Central memory CD8-positive, alpha-beta T cell (primary cell): ENCODE results near the gene TMEM86A.
"Not testable (repeated sequence)": the region's sequence is repeated elsewhere in the genome, so short reads cannot be mapped to it uniquely, and the experiment has no call there.

Source experiments
- ATAC-seq: fragments of 150-1000 bp; cut with Tn5 transposase; replicated peaks from 2 replicates; pipeline ENCODE4 v1.10.0; 2022; ENCODE audit warnings: mild to moderate bottlenecking, moderate FRiP score, moderate number of reproducible peaks; ENCODE audit not compliant: poor library complexity, severe bottlenecking; ENCODE audit errors: extremely low read depth
- DNase-seq, 2 donors: peaks; one replicate each; pipeline ENCODE4 v3.0.0; 2021; ENCODE audit warnings: low spot score in 2 of 2
- H3K27ac Mint-ChIP-seq: one replicate; pipeline ENCODE4 v1.8.0; 2022; ENCODE audit warnings: low read depth, mild to moderate bottlenecking, moderate library complexity, mixed read lengths
- H3K27me3 Mint-ChIP-seq: one replicate; pipeline ENCODE4 v1.8.0; 2022; ENCODE audit warnings: mixed read lengths
- H3K36me3 Mint-ChIP-seq: one replicate; pipeline ENCODE4 v1.8.0; 2022; ENCODE audit warnings: mild to moderate bottlenecking, moderate library complexity, mixed read lengths; ENCODE audit not compliant: insufficient read depth
- H3K4me1 Mint-ChIP-seq: one replicate; pipeline ENCODE4 v1.8.0; 2022; ENCODE audit warnings: mixed read lengths
- H3K4me3 Mint-ChIP-seq: one replicate; pipeline ENCODE4 v1.8.0; 2022; ENCODE audit warnings: mild to moderate bottlenecking, moderate library complexity, mixed read lengths
- H3K9me3 Mint-ChIP-seq: one replicate; pipeline ENCODE4 v1.8.0; 2022; ENCODE audit warnings: mixed read lengths

TMEM86A gene

DNA sequence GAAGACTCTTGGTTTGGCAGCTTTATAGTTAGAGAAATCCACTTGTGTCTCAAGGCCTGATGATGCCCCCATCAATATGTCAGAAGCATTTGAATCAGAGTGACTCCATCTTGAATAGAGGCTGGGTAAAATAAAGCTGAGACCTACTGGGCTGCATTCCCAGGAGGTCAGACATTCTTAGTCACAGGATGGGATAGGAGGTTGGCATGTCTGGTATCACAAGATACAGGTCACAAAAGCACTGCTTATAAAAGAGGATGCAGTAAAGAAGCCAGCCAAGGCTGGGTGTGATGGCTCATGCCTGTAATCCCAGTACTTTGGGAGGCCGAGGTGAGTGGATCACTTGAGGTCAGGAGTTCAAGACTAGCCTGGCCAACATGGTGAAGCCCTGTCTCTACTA lies 16.6 kb upstream of the TMEM86A start:
- H3K4me3 Mint-ChIP-seq, result not testable (repeated sequence)

GRCh38 chr11:18682466-18682865 lies 16.1 kb upstream of the TMEM86A start:
- Mint-ChIP-seq H3K27ac (no peak overlapping the region), H3K27me3 (no peaks in the 10 kb centered on the region), H3K9me3 (no peaks in the 10 kb centered on the region), H3K4me3 (no peak overlapping the region), H3K4me1 (no peaks in the 10 kb centered on the region), H3K36me3 (no peaks in the 10 kb centered on the region)
- no peak for ATAC-seq
- no peak for DNase-seq

More for the DNA sequence above, 16.6 kb upstream of the TMEM86A start:
- H3K4me1 Mint-ChIP-seq, H3K9me3 Mint-ChIP-seq, DNase-seq, ATAC-seq, H3K36me3 Mint-ChIP-seq, H3K27ac Mint-ChIP-seq, H3K27me3 Mint-ChIP-seq: not testable (repeated sequence)

- Mint-ChIP-seq H3K9me3 (no peaks in the 10 kb centered on the region), H3K4me3 (no peak overlapping the region), H3K27ac (no peak overlapping the region), H3K4me1 (no peaks in the 10 kb centered on the region), H3K27me3 (no peaks in the 10 kb centered on the region), H3K36me3 (no peaks in the 10 kb centered on the region)
- ATAC-seq (no peak), DNase-seq (no peak)
Measured at GRCh38 chr11:18684267-18684666, 14.3 kb upstream of the TMEM86A start.

DNA sequence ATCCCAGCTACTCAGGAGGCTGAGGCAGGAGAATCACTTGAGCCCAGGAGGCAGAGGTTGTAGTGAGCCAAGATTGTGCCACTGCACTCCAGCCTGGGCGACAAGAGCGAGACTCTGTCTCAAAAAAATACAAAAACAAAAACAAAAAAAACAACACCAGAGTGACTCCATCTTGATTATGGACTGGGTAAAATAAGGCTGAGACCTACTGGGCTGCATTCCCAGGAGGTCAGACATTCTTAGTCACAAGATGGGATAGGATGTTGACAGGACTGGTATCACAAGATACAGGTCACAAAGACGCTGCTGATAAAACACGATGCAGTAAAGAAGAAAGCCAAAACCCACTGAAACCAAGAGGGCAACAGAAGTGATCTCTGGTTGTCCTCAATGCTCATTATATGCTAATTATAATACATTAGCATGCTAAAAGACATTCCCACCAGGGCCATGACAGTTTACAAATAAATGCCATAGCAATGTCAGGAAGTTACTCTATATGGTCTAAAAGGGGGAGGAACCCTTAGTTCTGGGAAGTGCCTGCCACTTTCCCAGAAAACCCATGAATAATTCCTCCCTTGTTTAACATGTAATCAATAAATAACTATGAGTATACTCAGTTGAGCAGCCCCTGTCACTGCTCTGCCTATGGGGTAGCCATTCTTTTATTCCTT lies 7.0 kb upstream of the TMEM86A start:
- ATAC-seq, H3K27me3 Mint-ChIP-seq, H3K4me1 Mint-ChIP-seq: not testable (repeated sequence)

GRCh38 chr11:18692941-18693760 lies 5.4 kb upstream of the TMEM86A start:
- peaks cover 5% of the 10 kb centered on the region for H3K4me1 Mint-ChIP-seq
- no peak overlapping the region for H3K4me3 Mint-ChIP-seq
- ATAC-seq (no peak), DNase-seq (no peak)
- no peak overlapping the region for H3K27ac Mint-ChIP-seq
- no peaks in the 10 kb centered on the region for H3K9me3 Mint-ChIP-seq
- H3K27me3 Mint-ChIP-seq, result no peaks in the 10 kb centered on the region
- H3K36me3 Mint-ChIP-seq, result no peaks in the 10 kb centered on the region

More for the DNA sequence above, 7.0 kb upstream of the TMEM86A start:
- H3K36me3 Mint-ChIP-seq, H3K9me3 Mint-ChIP-seq, DNase-seq, H3K4me3 Mint-ChIP-seq, H3K27ac Mint-ChIP-seq: not testable (repeated sequence)

DNA sequence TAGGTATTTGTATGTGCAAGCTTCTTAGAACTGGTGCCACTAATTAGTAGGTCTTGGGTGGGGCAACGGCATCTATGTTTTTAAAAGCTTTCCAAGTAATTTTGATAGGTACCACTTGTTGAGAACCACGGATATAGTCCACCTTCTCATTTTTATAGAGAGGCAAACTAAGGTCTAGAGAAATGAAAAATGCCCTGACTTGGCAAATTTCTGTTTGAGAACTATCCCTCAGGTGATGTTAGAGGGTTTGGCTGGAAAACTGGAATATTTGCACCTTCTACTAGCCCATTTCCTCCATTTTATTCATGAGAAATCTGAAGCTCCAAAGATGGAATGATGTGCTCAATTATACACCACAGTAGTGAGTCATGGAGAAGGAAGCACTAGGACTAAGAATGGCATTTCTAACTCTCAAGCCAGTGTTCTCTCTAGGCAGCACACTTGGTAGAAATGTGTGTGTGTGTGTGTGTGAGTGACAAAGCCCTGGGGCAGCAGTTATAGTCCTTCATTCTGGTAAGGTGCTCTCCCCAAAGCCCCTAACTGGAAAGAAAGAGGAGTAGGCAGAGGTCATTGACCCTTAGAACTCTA lies 1.8 kb upstream of the TMEM86A start:
- no peak overlapping the region for H3K4me3 Mint-ChIP-seq
- H3K27me3 Mint-ChIP-seq, result no peaks in the 10 kb centered on the region
- H3K9me3 Mint-ChIP-seq, result no peaks in the 10 kb centered on the region
- DNase-seq (no peak), ATAC-seq (no peak)
- no peak overlapping the region for H3K27ac Mint-ChIP-seq
- peaks cover 5% of the 10 kb centered on the region for H3K36me3 Mint-ChIP-seq
- H3K4me1 Mint-ChIP-seq, result peaks cover 24% of the 10 kb centered on the region

DNA sequence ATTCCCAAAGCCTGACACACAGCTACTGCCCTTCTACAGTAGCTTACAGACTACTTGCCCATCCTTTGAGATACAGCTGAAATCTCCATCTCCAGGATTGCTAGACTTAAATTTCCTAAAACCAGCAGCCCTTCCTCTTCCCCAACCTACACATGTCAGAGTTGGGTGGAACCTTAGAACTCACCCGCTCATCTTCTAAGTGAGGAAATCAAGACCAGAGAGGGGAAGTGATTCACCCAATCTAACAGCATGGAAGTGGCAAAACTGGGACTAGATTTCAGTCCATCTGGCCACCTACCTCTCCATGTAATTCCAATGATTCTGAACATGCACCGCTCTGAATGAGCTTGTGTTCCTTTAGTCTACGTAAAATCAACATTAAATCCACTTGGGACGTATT lies 1.0 kb upstream of the TMEM86A start:
- H3K4me1 Mint-ChIP-seq, result peaks cover 24% of the 10 kb centered on the region
- peaks cover 5% of the 10 kb centered on the region for H3K36me3 Mint-ChIP-seq
- H3K4me3 Mint-ChIP-seq, result peak overlapping the region; percentile 70
- no peaks in the 10 kb centered on the region for H3K27me3 Mint-ChIP-seq
- H3K27ac Mint-ChIP-seq, result peak overlapping the region; percentile 63
- ATAC-seq (no peak), DNase-seq (no peak)
- no peaks in the 10 kb centered on the region for H3K9me3 Mint-ChIP-seq

- Mint-ChIP-seq H3K27me3 (no peaks in the 10 kb centered on the region), H3K36me3 (peaks cover 5% of the 10 kb centered on the region), H3K4me3 (peak overlapping the region; percentile 70), H3K9me3 (no peaks in the 10 kb centered on the region), H3K27ac (peak overlapping the region; percentile 63), H3K4me1 (peaks cover 24% of the 10 kb centered on the region)
- DNase-seq, result no peak
- no peak for ATAC-seq
Measured at GRCh38 chr11:18699269-18699596, 654 bp downstream of the TMEM86A start.

GRCh38 chr11:18699848-18700261 lies 1.3 kb downstream of the TMEM86A start:
- DNase-seq (no peak), ATAC-seq (no peak)
- Mint-ChIP-seq H3K27me3 (no peaks in the 10 kb centered on the region), H3K4me1 (peaks cover 24% of the 10 kb centered on the region), H3K9me3 (no peaks in the 10 kb centered on the region), H3K27ac (no peak overlapping the region), H3K4me3 (peak overlapping the region; percentile 70), H3K36me3 (peaks cover 5% of the 10 kb centered on the region)

GRCh38 chr11:18700375-18700774 lies 1.8 kb downstream of the TMEM86A start:
- H3K36me3 Mint-ChIP-seq, result peaks cover 5% of the 10 kb centered on the region
- DNase-seq, result no peak
- H3K4me3 Mint-ChIP-seq, result peak overlapping the region; percentile 70

DNA sequence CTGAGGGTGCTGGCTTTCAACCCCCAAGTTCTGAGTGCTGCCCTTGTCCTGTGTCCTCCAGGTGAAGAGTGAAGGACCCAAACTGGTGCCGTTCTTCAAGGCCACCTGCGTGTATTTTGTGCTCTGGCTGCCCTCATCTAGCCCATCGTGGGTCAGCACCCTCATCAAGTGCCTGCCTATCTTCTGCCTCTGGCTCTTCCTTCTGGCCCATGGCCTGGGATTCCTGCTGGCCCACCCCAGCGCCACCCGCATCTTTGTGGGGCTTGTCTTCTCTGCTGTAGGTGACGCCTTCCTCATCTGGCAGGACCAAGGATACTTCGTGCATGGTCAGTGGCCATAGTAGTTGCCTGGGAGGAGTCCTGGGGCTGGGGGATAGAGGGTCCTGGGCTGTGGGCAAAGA lies 2.3 kb downstream of the TMEM86A start:
- ATAC-seq (no peak), DNase-seq (no peak)
- H3K27ac Mint-ChIP-seq, result no peak overlapping the region
- H3K9me3 Mint-ChIP-seq, result no peaks in the 10 kb centered on the region
- no peak overlapping the region for H3K4me3 Mint-ChIP-seq
- H3K4me1 Mint-ChIP-seq, result peaks cover 24% of the 10 kb centered on the region
- H3K27me3 Mint-ChIP-seq, result no peaks in the 10 kb centered on the region
- peaks cover 5% of the 10 kb centered on the region for H3K36me3 Mint-ChIP-seq

More at GRCh38 chr11:18700375-18700774, 1.8 kb downstream of the TMEM86A start:
- Mint-ChIP-seq H3K9me3 (no peaks in the 10 kb centered on the region), H3K4me1 (peaks cover 24% of the 10 kb centered on the region), H3K27ac (no peak overlapping the region), H3K27me3 (no peaks in the 10 kb centered on the region)
- ATAC-seq, result no peak

GRCh38 chr11:18701614-18702216 lies 3.1 kb downstream of the TMEM86A start:
- Mint-ChIP-seq H3K27me3 (peaks cover 5% of the 10 kb centered on the region), H3K4me1 (peaks cover 30% of the 10 kb centered on the region), H3K27ac (no peak overlapping the region), H3K36me3 (peaks cover 9% of the 10 kb centered on the region), H3K9me3 (no peaks in the 10 kb centered on the region), H3K4me3 (no peak overlapping the region)
- no peak for ATAC-seq
- no peak for DNase-seq
